Measurements from ENCODE around the gene CRYBA2.

Gene CRYBA2

GRCh38 chr2:218956039-218956438 is 37.2 kb downstream of the CRYBA2 start:
- DNase-seq (ENCODE audit: low read depth, low spot score), result no peak

GRCh38 chr2:218954541-218955300 is 38.5 kb downstream of the CRYBA2 start:
- no peak for DNase-seq (ENCODE audit: low read depth, low spot score)

- no peak for DNase-seq (ENCODE audit: low read depth, low spot score)
Measured at GRCh38 chr2:218953366-218953954, 39.8 kb downstream of the CRYBA2 start.

- DNase-seq (ENCODE audit: low read depth, low spot score), result no peak
Measured at GRCh38 chr2:218952160-218952559, 41.1 kb downstream of the CRYBA2 start.

GRCh38 chr2:218946621-218947020 is 46.6 kb downstream of the CRYBA2 start:
- DNase-seq (ENCODE audit: low read depth, low spot score), result no peak

GRCh38 chr2:218944759-218945404 is 48.3 kb downstream of the CRYBA2 start:
- DNase-seq (ENCODE audit: low read depth, low spot score), result no peak

Data from activated naive CD8-positive, alpha-beta T cell treated with anti-CD3 and anti-CD28 coated beads, Interleukin-2, amount 50 U/mL, for 16 hours (primary cell).